NCI-H146 (cell line): ENCODE results near the gene NIFK.
"Not testable (repeated sequence)": the region's sequence is repeated elsewhere in the genome, so short reads cannot be mapped to it uniquely, and the experiment has no call there.

Experiments
- DNase-seq: peaks from one replicate; lab custom pipeline; 2025; lab: John Stamatoyannopoulos, UW

The NIFK gene

DNA sequence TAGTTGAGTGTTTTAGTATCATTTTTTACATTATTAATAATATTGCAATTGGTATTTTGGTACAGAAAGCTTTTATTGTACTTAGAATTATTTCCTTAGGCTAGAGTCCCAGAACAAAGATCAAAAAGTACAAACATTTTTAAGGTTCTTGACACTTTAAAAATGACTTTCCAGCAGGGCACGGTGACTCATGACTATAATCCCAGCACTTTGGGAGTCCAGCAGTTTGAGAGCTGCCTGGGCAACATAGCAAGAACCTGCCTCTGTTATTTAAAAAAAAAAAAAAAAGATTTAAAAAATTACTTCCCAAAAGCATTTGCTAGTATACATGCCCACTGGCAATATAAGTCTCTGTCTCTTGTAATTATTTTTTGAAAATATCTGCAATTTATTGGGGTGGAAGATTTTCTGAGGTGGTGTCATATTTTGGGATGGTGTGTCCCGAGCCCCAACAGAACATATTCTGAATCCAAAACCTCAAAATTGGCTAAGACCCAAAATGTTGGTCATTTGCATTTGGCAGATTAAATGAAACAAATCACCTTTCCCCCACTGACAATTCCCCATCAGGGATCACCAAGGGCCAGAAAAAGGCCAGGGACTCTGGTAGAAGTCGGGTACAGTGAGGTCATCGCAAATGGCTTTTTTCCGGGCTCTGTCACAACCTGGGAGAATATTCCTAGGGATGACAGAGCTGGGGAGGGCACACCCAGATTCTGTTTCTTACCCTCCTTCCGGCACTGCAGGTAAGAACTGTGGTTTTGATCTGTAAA lies 42.1 kb downstream of the NIFK start:
- no peak for DNase-seq

DNA sequence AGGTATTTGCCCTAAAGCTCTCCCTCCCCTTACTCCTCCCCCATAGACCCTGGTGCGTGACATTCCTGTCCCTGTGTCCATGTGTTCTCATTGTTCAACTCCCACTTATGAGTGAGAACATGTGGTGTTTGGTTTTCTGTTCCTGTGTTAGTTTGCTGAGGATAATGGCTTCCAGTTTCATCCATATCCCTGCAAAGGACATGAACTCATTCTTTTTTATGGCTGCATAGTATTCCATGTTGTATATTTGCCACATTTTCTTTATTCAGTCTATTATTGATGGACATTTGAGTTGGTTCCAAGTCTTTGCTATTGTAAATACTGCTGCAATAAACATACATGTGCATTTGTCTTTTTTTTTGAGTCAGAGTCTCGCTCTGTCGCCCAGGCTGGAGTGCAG lies 46.1 kb downstream of the NIFK start:
- DNase-seq, result not testable (repeated sequence)

DNA sequence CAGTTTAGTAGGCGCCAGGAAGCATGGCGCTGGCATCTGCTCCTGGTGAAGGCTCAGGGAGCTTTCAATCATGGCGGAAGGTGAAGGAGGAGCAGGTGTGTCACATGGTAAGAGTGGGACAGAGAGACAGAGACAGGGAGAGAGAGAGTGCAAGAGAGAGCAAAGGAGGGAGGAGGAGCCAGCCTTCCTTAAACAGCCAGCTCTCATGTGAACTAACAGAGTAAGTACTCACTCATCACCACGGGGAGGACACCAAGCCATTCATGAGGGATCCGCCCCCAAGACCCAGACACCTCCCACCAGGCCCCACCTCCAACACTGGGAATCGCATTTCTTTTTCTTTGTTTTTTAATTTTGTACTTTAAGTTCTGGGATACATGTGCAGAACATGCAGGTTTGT lies 46.6 kb downstream of the NIFK start:
- DNase-seq, result no peak

DNA sequence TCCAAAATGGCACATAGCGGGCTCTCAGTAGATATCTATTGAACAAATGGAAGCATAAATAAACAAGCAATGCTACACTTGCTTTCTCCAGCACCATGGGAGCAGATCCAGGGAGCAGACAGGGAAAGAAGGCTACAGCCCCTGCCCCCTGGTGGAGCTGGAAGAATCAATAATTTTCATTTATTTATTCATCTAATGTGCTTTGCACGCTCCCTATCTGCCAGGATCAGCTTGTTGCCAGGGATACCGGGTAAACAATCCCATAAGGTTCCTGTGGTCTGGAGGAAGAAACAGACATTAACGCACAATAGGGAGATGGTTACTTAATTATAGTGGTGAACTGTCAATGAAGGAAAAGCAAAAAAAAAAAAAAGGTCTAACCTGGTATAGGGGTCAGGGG lies 47.3 kb downstream of the NIFK start:
- DNase-seq, result peak; percentile 99

DNA sequence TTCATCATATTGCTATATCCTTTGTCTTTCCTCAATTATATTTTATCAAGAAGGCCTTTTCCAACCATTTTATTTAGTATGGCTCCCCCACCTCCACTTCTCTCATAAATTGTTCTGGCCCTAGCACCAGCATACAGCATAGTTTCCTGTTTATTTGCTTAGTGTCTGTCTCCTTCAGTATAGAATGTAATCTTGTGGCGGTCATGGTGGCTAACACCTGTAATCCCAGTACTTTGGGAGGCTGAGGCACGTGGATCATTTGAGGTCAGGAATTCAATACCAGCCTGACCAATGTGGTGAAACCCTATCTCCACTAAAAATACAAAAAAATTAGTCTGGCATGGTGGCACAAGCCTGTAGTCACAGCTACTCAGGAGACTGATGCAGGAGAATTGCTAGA lies 47.9 kb downstream of the NIFK start:
- no peak for DNase-seq

DNA sequence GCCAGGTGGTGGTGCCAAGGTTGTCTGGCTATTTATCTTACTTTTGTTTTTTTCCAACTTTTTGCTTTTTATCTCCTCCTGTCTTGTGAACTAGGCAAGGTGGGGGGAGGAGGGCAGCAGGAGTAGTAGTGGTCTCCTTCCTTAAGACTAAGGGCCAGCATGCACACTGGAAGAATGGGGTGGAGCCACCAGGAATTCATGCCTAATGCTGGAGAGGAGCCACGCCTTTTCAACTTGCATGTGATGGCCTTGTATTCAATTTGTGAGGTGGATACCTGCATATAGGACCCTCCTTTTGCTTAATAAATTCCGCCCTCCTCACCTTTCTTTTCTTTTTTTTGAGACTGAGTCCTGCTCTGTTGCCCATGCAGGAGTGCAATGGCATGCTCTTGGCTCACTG lies 49.8 kb downstream of the NIFK start:
- no peak for DNase-seq

DNA sequence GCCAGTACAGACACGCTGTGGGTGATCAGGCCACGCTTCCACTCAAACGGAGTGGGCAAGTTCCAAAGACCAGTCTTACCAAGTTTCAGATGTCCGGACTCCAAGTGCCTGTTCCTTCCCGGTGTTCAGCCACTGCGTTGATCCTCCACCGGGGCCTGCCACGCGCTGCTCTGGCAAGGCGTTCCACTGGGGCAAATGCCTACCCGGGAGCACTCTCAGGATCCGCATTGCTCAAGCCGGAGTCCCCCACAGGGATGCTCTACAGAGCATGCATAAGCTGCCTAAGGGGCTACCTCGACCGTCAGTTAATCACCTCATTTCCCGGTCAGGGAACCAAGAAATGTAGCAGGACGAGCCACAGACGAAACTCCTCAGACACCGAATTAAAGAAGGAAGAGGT lies 50.5 kb downstream of the NIFK start:
- DNase-seq, result no peak

DNA sequence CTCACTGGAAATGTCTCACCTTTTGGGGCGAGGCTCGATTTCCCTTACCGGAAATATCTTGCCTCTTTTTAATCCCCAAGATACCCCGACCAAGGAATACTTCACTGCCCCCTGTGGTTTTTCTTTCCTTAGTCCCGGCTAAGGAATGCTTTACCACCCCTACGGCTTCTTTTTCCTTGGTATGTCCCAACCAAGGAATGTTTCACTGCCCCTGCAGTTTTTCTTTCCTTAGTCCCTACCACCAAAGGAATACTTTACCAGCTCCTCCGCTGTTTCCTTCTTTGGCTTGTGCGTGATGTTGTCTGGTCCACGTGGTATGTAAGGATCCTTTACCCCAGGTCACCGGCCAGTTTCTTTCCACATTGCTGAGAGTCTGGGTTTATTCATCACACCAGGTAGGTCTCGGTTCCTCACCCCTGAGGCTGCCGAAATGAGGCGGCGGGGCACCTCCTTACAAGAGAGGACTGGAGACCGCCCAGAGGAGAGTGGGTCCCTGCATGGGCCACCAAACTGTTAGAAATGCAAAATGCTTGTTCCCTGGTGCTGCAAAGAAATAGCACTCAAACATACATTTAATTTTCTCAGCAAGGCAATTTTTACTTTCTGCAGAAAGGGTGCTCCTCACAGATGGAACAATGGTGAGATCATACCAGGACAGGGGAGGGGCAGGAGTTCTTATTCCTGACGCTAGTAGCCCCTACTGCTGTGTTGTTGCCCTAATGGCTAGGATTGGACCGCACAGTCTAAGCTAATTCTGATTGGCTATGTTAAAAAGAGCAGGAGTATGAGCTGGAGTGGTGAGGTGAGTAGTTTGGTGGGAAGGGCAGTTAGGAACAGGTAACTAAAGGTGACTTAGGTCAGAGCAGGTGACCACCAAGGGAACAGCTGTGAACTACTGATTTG lies 54.0 kb downstream of the NIFK start:
- no peak for DNase-seq

DNA sequence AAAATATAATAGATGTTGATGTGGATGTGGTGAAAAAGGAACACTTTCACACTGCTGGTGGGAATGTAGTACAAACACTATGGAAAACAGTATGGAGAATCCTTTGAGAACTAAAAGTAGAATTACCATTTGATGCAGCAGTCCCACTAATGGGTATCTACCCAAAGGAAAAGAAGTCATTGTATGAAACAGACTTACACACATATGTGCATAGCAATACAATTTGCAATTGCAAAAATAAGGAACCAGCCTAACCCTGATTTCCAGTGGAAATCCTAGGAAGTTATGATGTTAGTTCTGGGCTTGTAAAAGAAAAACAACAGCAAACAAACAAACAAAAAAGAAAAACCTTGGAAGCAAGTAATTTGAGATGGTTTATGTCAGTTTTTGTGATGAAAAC lies 58.8 kb downstream of the NIFK start:
- no peak for DNase-seq
